DND-41 (cell line): ENCODE data around the gene GMPPA.

ENCODE experiments used
- ATAC-seq: fragments of 200-7000 bp; cut with Tn5 transposase; 3 replicates; pipeline ENCODE4 v1.9.1; 2021; ENCODE audit warnings: low read depth; ENCODE audit not compliant: insufficient read depth
- DNase-seq: peaks from one replicate; pipeline ENCODE4 v3.0.0-alpha.2; 2020
- H2AFZ ChIP-seq: 2 replicates; pipeline ENCODE4 v1.6.0; 2012; ENCODE audit warnings: low read depth, low read length
- H3K27ac ChIP-seq: 2 replicates; pipeline ENCODE4 v1.5.1; 2012; ENCODE audit warnings: low read length, inconsistent platforms
- H3K27me3 ChIP-seq: fragments of 200-600 bp; sonication (generic); 2 replicates; pipeline ENCODE4 v1.6.0; 2012; ENCODE audit warnings: low read length, mild to moderate bottlenecking, inconsistent platforms; ENCODE audit not compliant: insufficient read depth, poor library complexity
- H3K36me3 ChIP-seq: 2 replicates; pipeline ENCODE4 v1.5.1; 2012; ENCODE audit warnings: low read length, inconsistent platforms; ENCODE audit not compliant: insufficient read depth
- H3K4me1 ChIP-seq: 2 replicates; pipeline ENCODE4 v1.5.1; 2012; ENCODE audit warnings: mild to moderate bottlenecking, low read length; ENCODE audit not compliant: insufficient read depth
- H3K4me2 ChIP-seq: 2 replicates; pipeline ENCODE4 v1.6.0; 2012; ENCODE audit warnings: mild to moderate bottlenecking, moderate library complexity, low read length, inconsistent platforms; ENCODE audit not compliant: insufficient read depth
- H3K4me3 ChIP-seq, 2 experiments: fragments of 200-600 bp in 1 of 2; shearing (Covaris generic) in 1 of 2; 2 replicates each; pipeline ENCODE4 v1.5.1; 2012 to 2016; ENCODE audit warnings: inconsistent platforms in 2 of 2, low read length in 2 of 2, mild to moderate bottlenecking in 2 of 2, low read depth in 1 of 2, moderate library complexity in 1 of 2
- H3K79me2 ChIP-seq: 2 replicates; pipeline ENCODE4 v1.6.0; 2012; ENCODE audit warnings: low read length, inconsistent platforms; ENCODE audit not compliant: insufficient read depth
- H3K9ac ChIP-seq: 2 replicates; pipeline ENCODE4 v1.6.0; 2012; ENCODE audit warnings: low read depth, mild to moderate bottlenecking, inconsistent platforms, low read length, moderate library complexity
- H3K9me3 ChIP-seq: 2 replicates; pipeline ENCODE4 v1.5.1; 2012; ENCODE audit warnings: low read length, moderate library complexity, mild to moderate bottlenecking, inconsistent platforms; ENCODE audit not compliant: insufficient read depth, severe bottlenecking
- H4K20me1 ChIP-seq: 2 replicates; pipeline ENCODE4 v1.6.0; 2012; ENCODE audit warnings: low read length; ENCODE audit not compliant: insufficient read depth
- CTCF ChIP-seq: IDR thresholded peaks from 2 replicates; pipeline ENCODE4 v1.5.1; 2012; ENCODE audit warnings: borderline replicate concordance, low read length, moderate library complexity, mild to moderate bottlenecking; ENCODE audit not compliant: poor library complexity, severe bottlenecking; ENCODE audit errors: extremely low read depth
- EZH2 ChIP-seq: IDR thresholded peaks from 3 replicates; pipeline ENCODE4 v1.6.1; 2012; ENCODE audit warnings: borderline replicate concordance, low read depth, mild to moderate bottlenecking, moderate library complexity, low read length, inconsistent platforms; ENCODE audit not compliant: severe bottlenecking

Gene GMPPA

GRCh38 chr2:219489315-219489714 lies 9.4 kb upstream of the GMPPA start:
- Histone ChIP-seq H4K20me1 (no peaks in the 10 kb centered on the region; the same call in none of the 2 replicates), H3K9me3 (no peaks in the 10 kb centered on the region), H3K4me2 (no peak overlapping the region), H2AFZ (no peak overlapping the region), H3K9ac (no peak overlapping the region), H3K27ac (no peak overlapping the region), H3K4me3 (no peak overlapping the region), H3K36me3 (no peaks in the 10 kb centered on the region), H3K4me1 (no peaks in the 10 kb centered on the region), H3K27me3 (no peaks in the 10 kb centered on the region), H3K79me2 (no peaks in the 10 kb centered on the region)
- no peak for ATAC-seq
- TF ChIP-seq CTCF: no peak
- TF ChIP-seq EZH2: no peak
- no peak for DNase-seq

GRCh38 chr2:219490186-219490585 lies 8.5 kb upstream of the GMPPA start:
- Histone ChIP-seq H3K36me3 (no peaks in the 10 kb centered on the region), H3K4me2 (no peak overlapping the region), H4K20me1 (no peaks in the 10 kb centered on the region; the same call in none of the 2 replicates), H3K9ac (no peak overlapping the region), H3K9me3 (no peaks in the 10 kb centered on the region), H3K27me3 (peaks cover under 1% of the 10 kb centered on the region), H3K79me2 (no peaks in the 10 kb centered on the region), H3K4me1 (no peaks in the 10 kb centered on the region), H3K27ac (no peak overlapping the region), H2AFZ (no peak overlapping the region), H3K4me3 (no peak overlapping the region)
- DNase-seq (no peak), ATAC-seq (no peak)
- TF ChIP-seq CTCF (no peak), EZH2 (no peak)

- Histone ChIP-seq H3K27me3 (peaks cover 2% of the 10 kb centered on the region), H3K9ac (no peak overlapping the region), H2AFZ (no peak overlapping the region), H3K4me1 (peaks cover 3% of the 10 kb centered on the region; the same call in 1 of the 2 replicates), H4K20me1 (no peaks in the 10 kb centered on the region; the same call in none of the 2 replicates), H3K27ac (no peak overlapping the region), H3K9me3 (no peaks in the 10 kb centered on the region), H3K36me3 (no peaks in the 10 kb centered on the region), H3K4me2 (no peak overlapping the region), H3K4me3 (no peak overlapping the region), H3K79me2 (no peaks in the 10 kb centered on the region)
- no peak for TF ChIP-seq EZH2
- TF ChIP-seq CTCF: no peak
- DNase-seq (no peak), ATAC-seq (no peak)
Measured at GRCh38 chr2:219490600-219491130, 8.0 kb upstream of the GMPPA start.
